Immature natural killer cell (primary cell): ENCODE measurements around the gene TMEM14C. TPM values are rescaled to one million over a fixed set of nuclear protein-coding genes. Genes with fewer than 3 reads are reported as not detected.
"Not testable (repeated sequence)": the region's sequence is repeated elsewhere in the genome, so short reads cannot be mapped to it uniquely, and the experiment has no call there.

Experiments
- DNase-seq, 3 donors: peaks; one replicate each; pipeline ENCODE4 v3.0.0; 2022; ENCODE audit warnings: mixed read lengths in 1 of 3
- H3K27ac Mint-ChIP-seq, 6 donors: one replicate each; pipeline ENCODE4 v1.8.0; 2020; ENCODE audit warnings: mixed read lengths in 6 of 6, mild to moderate bottlenecking in 5 of 6, inconsistent platforms in 4 of 6, moderate library complexity in 3 of 6
- H3K27me3 Mint-ChIP-seq, 3 donors: one replicate each; pipeline ENCODE4 v1.8.0; 2020 to 2021; ENCODE audit warnings: low read depth in 3 of 3, mild to moderate bottlenecking in 3 of 3, mixed read lengths in 3 of 3, moderate library complexity in 3 of 3, inconsistent platforms in 1 of 3
- H3K36me3 Mint-ChIP-seq, 3 donors: one replicate each; pipeline ENCODE4 v1.8.0; 2020; ENCODE audit warnings: mixed read lengths in 3 of 3, inconsistent platforms in 2 of 3, mild to moderate bottlenecking in 2 of 3
- H3K4me1 Mint-ChIP-seq, 2 donors: one replicate each; pipeline ENCODE4 v1.8.0; 2020; ENCODE audit warnings: inconsistent platforms in 2 of 2, mild to moderate bottlenecking in 2 of 2, mixed read lengths in 2 of 2, moderate library complexity in 1 of 2
- H3K4me3 Mint-ChIP-seq, 5 donors: one replicate each; pipeline ENCODE4 v1.8.0; 2020; ENCODE audit warnings: mild to moderate bottlenecking in 5 of 5, mixed read lengths in 5 of 5, inconsistent platforms in 3 of 5, moderate library complexity in 3 of 5
- H3K9me3 Mint-ChIP-seq, 6 donors: one replicate each; pipeline ENCODE4 v1.8.0; 2020; ENCODE audit warnings: mild to moderate bottlenecking in 6 of 6, mixed read lengths in 6 of 6, inconsistent platforms in 4 of 6, moderate library complexity in 3 of 6
- polyA plus RNA-seq, 3 donors: library from polyadenylated mRNA; unstranded; fragments of 300-500 nt; fragmentation: Illumina TruSeq; gene quantifications; one replicate each; pipeline ENCODE4 v1.2.3, GENCODE V29; 2021

TMEM14C gene
- polyA plus RNA-seq, 3 donors from 2014 or later: 30.4 to 81.2 (median 45.8) TPM

DNA sequence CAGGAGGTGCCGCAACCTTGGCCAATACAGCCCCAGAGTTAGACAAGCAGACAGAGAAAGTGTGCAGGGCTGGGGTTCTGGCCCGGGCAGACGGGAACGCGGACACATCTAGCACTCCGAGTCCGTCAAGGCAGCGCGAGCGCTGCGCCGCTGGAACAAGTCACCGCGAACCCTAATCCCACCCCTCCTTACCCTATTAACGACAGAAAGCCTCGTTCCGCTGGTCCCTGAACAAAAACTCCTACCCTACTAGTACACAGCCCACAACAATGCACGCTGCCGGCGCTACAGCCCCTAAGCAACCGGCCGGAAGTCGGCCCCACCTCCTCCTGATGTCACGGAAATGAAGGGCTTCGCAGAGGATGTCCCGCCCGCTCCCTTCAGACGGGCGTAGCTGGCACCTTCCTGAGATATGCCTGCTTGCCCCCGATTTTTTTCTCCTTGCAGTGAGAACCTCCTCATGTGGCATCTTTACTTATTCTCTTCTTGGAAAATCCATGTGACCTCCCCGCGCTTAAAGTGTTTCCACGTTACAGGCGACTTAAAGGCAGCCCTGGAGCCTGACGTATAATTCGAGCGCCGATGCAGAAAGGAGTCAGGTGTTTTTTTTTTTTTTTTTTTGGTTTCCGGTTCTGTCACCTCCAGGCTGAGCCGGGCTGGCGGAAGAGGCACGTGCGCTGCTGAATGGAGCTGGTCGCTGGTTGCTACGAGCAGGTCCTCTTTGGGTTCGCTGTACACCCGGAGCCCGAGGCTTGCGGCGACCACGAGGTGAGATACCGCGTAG is 28.4 kb upstream of the TMEM14C start, which contains the start of the genes C6orf52 and PAK1IP1:
C6orf52 (minus strand) TSS at position 315 of the 784 bp plus-strand sequence. CDS start 7,066 bp downstream, outside the sequence.
PAK1IP1 (plus strand) TSS at position 671 of the 784 bp plus-strand sequence; CDS start at position 685, 14 bp downstream.
- peak within 1 kb of the TSS; percentile 100 for H3K27ac Mint-ChIP-seq
- H3K9me3 Mint-ChIP-seq: no peaks in the 10 kb centered on the region
- peaks cover 23 to 47% of the 10 kb centered on the region in 2 donors for H3K4me1 Mint-ChIP-seq
- H3K36me3 Mint-ChIP-seq: peaks cover 10 to 19% (median 12%) of the 10 kb centered on the region in 3 donors
- peak; percentile 96 to 97 (median 97) for DNase-seq
- H3K27me3 Mint-ChIP-seq: peaks cover 9 to 15% (median 11%) of the 10 kb centered on the region in 3 donors
- H3K4me3 Mint-ChIP-seq: peak within 1 kb of the TSS; percentile 93 to 98 (median 97)

DNA sequence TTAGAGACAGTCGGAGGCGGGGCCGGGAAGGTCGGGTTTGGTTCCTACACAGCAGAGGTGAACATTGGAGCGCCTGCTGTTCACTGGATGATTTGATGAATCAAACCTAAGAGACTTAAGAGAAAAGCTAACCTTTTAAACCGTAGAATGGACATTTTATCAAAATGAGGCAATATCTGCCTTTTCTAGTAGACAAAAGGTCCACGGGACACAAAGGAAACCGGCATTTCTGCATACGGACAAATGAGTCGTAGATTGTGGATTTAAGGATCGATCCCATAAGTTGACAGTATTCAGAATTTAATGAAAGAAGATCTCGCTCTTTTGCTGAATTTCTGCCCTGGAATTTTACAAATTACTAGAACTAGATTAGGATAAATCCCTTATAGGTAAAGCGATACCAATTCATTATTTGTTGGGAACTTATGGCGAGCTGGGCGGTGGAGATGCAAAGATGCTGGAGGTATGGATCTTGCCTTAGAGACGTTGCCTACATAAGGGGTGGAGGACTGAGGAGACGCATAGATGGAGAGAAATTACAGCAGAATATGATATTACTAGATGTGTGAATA is 27.7 kb upstream of the TMEM14C start:
- Mint-ChIP-seq H3K9me3 (no peaks in the 10 kb centered on the region), H3K27me3 (peaks cover 9 to 15% (median 11%) of the 10 kb centered on the region in 3 donors), H3K4me3 (peak overlapping the region; percentile 93 to 98 (median 97)), H3K27ac (peak overlapping the region; percentile 100), H3K36me3 (peaks cover 10 to 19% (median 13%) of the 10 kb centered on the region in 3 donors), H3K4me1 (peaks cover 23 to 47% of the 10 kb centered on the region in 2 donors)
- no peak for DNase-seq

DNA sequence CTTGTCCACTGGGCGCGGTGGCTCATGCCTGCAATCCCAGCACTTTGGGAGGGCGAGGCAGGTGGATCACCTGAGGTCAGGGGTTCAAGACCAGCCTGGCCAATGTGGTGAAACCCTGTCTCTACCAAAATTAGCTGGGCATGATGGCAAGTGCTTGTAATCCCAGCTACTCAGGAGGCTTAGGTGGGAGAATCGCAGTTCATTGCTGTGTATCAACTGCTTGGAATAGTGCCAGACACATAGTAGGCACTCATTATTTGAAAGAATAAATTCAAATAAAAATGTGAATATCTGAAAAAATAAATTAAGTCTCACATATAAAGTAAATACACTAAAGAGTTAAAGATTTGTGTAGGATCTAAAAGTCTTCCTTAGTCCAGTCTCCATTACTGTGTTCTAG is 26.2 kb upstream of the TMEM14C start:
- Mint-ChIP-seq H3K4me1 (peaks cover 23 to 47% of the 10 kb centered on the region in 2 donors), H3K27me3 (peaks cover 9 to 15% (median 11%) of the 10 kb centered on the region in 3 donors), H3K4me3 (peak overlapping the region in 2 of 5 donors; percentile 14 to 31), H3K27ac (peak overlapping the region in 2 of 6 donors; percentile 49 to 69), H3K9me3 (no peaks in the 10 kb centered on the region), H3K36me3 (peaks cover 15 to 32% (median 26%) of the 10 kb centered on the region in 3 donors)
- DNase-seq: no peak

- H3K27me3 Mint-ChIP-seq: peaks cover 0 to 12% (median 5%) of the 10 kb centered on the region in 3 donors
- no peaks in the 10 kb centered on the region for H3K9me3 Mint-ChIP-seq
- peaks cover 6 to 7% of the 10 kb centered on the region in 2 donors for H3K4me1 Mint-ChIP-seq
- peak overlapping the region in 1 of 6 donors; percentile 20 for H3K27ac Mint-ChIP-seq
- H3K36me3 Mint-ChIP-seq: peaks cover 2 to 12% (median 3%) of the 10 kb centered on the region in 3 donors
- H3K4me3 Mint-ChIP-seq: no peak overlapping the region
- no peak for DNase-seq
Observed at GRCh38 chr6:10713962-10714361, 8.9 kb upstream of the TMEM14C start.

GRCh38 chr6:10719296-10719963 is 3.4 kb upstream of the TMEM14C start:
- peaks cover 50 to 52% of the 10 kb centered on the region in 2 donors for H3K4me1 Mint-ChIP-seq
- peaks cover 0 to 3% (median 0%) of the 10 kb centered on the region in 3 donors for H3K36me3 Mint-ChIP-seq
- H3K4me3 Mint-ChIP-seq: peak overlapping the region; percentile 75 to 90 (median 85)
- H3K27ac Mint-ChIP-seq: peak overlapping the region; percentile 25 to 92 (median 80)
- H3K27me3 Mint-ChIP-seq: peaks cover 8 to 26% (median 12%) of the 10 kb centered on the region in 3 donors
- DNase-seq: peak; percentile 41 to 57 (median 54)
- peaks cover 0 to 1% (median 0%) of the 10 kb centered on the region in 6 donors for H3K9me3 Mint-ChIP-seq

DNA sequence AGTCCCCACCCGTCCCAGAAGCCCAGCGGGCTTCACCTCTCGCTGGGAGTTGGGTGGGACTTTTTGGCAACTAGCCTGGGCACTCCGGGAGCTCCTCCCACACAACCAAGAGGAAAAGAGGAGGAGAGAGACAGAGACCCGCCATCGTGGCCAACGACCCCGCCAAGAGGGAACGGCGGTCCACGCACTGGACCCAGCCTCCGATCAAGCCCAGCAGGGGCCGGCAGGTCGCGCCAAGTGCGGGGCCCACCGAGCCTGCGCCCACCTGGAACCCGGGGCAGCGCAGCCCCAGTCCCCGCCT is 3.0 kb upstream of the TMEM14C start:
- Mint-ChIP-seq H3K4me1 (peaks cover 50 to 52% of the 10 kb centered on the region in 2 donors), H3K9me3 (peaks cover 0 to 1% (median 0%) of the 10 kb centered on the region in 6 donors), H3K36me3 (peaks cover 0 to 3% (median 0%) of the 10 kb centered on the region in 3 donors), H3K4me3 (peak overlapping the region; percentile 75 to 90 (median 85)), H3K27ac (peak overlapping the region in 5 of 6 donors; percentile 69 to 92 (median 84)), H3K27me3 (peaks cover 10 to 26% (median 15%) of the 10 kb centered on the region in 3 donors)
- DNase-seq: no peak

DNA sequence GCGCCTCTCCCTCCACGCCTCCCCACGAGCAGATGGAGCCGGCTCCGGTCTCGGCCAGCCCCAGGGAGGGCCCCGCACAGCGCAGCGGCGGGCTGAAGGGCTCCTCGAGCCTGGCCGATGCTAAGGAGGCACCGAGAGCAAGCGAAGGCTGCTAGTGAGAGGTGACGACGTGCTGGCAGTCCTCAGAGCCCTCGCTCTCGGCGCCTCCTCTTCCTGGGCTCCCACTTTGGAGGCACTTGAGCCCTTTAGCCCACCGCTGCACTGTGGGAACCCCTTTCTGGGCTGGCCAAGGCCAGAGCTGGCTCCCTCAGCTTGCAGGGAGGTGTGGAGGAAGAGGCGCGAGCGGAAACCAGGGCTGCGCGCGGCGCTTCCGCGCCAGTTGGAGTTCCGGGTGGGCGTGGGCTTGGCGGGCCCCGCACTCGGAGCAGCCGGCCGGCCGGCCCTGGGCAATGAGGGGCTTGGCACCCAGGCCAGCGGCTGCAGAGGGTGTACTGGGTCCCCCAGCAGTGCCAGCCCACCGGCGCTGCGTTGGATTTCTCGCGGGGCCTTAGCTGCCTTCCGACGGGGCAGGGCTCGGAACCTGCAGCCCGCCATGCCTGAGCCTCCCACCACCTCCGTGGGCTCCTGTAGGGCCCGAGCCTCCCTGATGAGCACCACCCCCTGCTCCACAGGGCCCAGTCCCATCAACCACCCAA is 2.5 kb upstream of the TMEM14C start:
- DNase-seq: peak; percentile 64 to 69 (median 67)
- Mint-ChIP-seq H3K27me3 (peaks cover 13 to 26% (median 19%) of the 10 kb centered on the region in 3 donors), H3K4me3 (peak overlapping the region; percentile 62 to 92 (median 90)), H3K36me3 (peaks cover 0 to 3% (median 0%) of the 10 kb centered on the region in 3 donors), H3K27ac (peak overlapping the region in 5 of 6 donors; percentile 48 to 72 (median 65)), H3K4me1 (peaks cover 52 to 53% of the 10 kb centered on the region in 2 donors), H3K9me3 (peaks cover 0 to 1% (median 0%) of the 10 kb centered on the region in 6 donors)

GRCh38 chr6:10720960-10721849 is 1.7 kb upstream of the TMEM14C start:
- not testable (repeated sequence) for H3K36me3 Mint-ChIP-seq, H3K9me3 Mint-ChIP-seq, DNase-seq
- peak overlapping the region; percentile 83 to 92 (median 90) for H3K4me3 Mint-ChIP-seq
- H3K4me1 Mint-ChIP-seq: peaks cover 59 to 61% of the 10 kb centered on the region in 2 donors
- peaks cover 15 to 28% (median 23%) of the 10 kb centered on the region in 3 donors for H3K27me3 Mint-ChIP-seq
- peak overlapping the region in 4 of 6 donors; percentile 60 to 79 (median 74) for H3K27ac Mint-ChIP-seq

DNA sequence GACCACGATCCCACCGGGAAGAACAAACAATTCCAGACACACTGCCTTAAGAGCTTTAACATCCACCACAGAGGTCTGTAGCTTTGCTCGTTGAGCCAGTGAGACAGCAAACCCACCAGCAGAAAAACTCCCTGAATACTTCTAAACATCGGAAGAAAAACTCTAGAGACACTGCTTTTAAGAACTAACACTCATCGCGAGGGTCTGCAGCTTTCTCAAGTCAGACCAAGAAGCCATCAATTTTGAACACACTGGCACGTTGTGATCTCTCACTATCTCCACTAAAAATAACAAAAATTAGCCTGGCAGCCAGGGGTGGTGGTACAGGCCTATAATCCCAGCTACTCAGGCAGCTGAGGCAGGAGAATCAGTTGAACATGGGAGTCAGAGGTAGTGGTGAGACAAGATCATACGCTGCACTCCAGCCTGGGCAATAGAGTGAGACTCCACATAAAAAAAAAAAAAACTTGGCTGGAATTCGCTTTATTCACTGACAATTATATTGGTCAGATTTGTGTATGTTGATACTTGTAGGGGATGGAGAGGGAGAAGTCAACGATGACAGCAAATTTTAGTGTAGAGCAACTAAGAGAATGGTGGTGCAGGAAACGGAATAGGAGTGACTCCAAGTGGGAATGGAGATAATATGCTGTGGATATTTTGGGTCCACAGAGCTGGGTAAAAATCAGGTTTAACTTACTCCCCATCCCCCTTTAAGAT is 860 bp upstream of the TMEM14C start:
- Mint-ChIP-seq H3K4me3 (peak overlapping the region; percentile 83 to 92 (median 90)), H3K27ac (peak overlapping the region in 5 of 6 donors; percentile 45 to 88 (median 77)), H3K36me3 (peaks cover 0 to 3% (median 0%) of the 10 kb centered on the region in 3 donors), H3K4me1 (peaks cover 67 to 69% of the 10 kb centered on the region in 2 donors), H3K9me3 (peaks cover 0 to 1% (median 0%) of the 10 kb centered on the region in 6 donors), H3K27me3 (peaks cover 19 to 34% (median 28%) of the 10 kb centered on the region in 3 donors)
- no peak for DNase-seq

DNA sequence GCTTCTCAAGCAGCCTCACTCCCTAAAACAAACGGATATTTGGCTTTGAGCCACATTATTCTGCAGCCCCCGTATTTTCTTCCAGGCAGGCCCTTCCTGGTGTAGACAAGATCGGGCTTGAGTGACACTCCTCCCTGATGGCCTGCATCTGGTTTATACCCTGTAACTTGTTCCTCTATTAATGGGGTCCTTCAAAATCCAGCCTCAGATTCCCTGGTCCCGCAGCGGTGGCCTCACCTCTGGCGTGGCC is 375 bp upstream of the TMEM14C start:
- Mint-ChIP-seq H3K4me3 (peak overlapping the region; percentile 83 to 92 (median 90)), H3K4me1 (peaks cover 71 to 73% of the 10 kb centered on the region in 2 donors), H3K36me3 (peaks cover 0 to 3% (median 0%) of the 10 kb centered on the region in 3 donors), H3K27ac (peak overlapping the region in 5 of 6 donors; percentile 45 to 88 (median 80)), H3K27me3 (peaks cover 19 to 31% (median 27%) of the 10 kb centered on the region in 3 donors), H3K9me3 (peaks cover 0 to 1% (median 0%) of the 10 kb centered on the region in 6 donors)
- DNase-seq: no peak

DNA sequence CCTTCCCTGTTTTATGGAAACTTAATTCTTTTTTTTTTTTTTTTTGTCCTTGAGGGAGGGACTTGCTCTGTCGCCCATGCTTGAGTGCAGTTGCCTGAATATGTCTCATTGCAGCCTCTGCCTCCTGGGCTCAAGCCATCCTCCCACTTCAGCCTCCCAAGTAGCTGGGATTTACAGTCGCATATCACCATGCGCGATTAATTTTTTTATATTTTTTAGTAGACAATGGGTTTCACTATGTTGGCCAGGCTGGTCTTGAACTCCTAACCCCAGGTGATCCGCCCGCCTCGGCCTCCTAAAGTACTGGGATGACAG is 654 bp downstream of the TMEM14C start:
- H3K4me3 Mint-ChIP-seq: peak overlapping the region; percentile 83 to 92 (median 90)
- peaks cover 75 to 81% of the 10 kb centered on the region in 2 donors for H3K4me1 Mint-ChIP-seq
- peaks cover 20 to 33% (median 33%) of the 10 kb centered on the region in 3 donors for H3K27me3 Mint-ChIP-seq
- no peak for DNase-seq
- peak overlapping the region in 5 of 6 donors; percentile 74 to 89 (median 83) for H3K27ac Mint-ChIP-seq
- H3K36me3 Mint-ChIP-seq: peaks cover 0 to 3% (median 0%) of the 10 kb centered on the region in 3 donors
- H3K9me3 Mint-ChIP-seq: peaks cover 0 to 1% (median 0%) of the 10 kb centered on the region in 6 donors

DNA sequence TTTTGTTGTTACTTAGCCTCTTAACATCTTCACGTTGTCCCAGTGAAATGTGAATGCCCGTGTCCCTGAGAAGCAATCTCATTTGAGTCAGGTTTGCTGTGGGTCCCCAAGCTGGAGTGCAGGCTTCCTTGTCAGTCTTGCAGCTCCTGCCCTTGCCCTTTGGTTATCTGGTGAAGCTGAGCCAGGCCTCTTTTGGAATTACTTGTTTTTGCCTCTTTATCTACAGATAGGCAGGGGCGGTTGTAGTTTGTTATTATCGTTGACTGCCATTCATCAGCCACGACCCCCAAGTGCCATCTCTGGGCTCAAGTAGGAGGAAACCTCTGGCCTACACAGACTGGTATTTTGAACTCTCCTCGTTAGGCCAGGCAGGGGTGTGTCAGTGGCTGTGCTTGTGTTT is 2.2 kb downstream of the TMEM14C start:
- H3K9me3 Mint-ChIP-seq: no peaks in the 10 kb centered on the region
- peaks cover 61 to 69% of the 10 kb centered on the region in 2 donors for H3K4me1 Mint-ChIP-seq
- H3K27ac Mint-ChIP-seq: peak overlapping the region in 2 of 6 donors; percentile 6 to 41
- no peak overlapping the region for H3K4me3 Mint-ChIP-seq
- no peak for DNase-seq
- peaks cover 17 to 42% (median 33%) of the 10 kb centered on the region in 3 donors for H3K27me3 Mint-ChIP-seq
- H3K36me3 Mint-ChIP-seq: no peaks in the 10 kb centered on the region
